SK-N-SH (cell line): Measurements from ENCODE around the gene ETF1. TPM values are rescaled to one million over a fixed set of nuclear protein-coding genes. Genes with fewer than 3 reads are reported as not detected.

Experiments used
- CTCF ChIA-PET: fragments of 300-600, 350-600 bp; formaldehyde crosslinking; extraction: SDS; loops from one replicate; lab custom pipeline; 2021; lab: Yijun Ruan, JAX
- POLR2A ChIA-PET: fragments of 350-600 bp; sonication (Branson Sonifier 250); formaldehyde crosslinking; extraction: SDS; loops from one replicate; lab custom pipeline; 2020; ENCODE audit warnings: antibody characterized with exemption, inconsistent platforms; lab: Yijun Ruan, JAX
- DNase-seq: peaks from one replicate; pipeline ENCODE4 v3.0.0; 2012
- H2AFZ ChIP-seq: fragments of 200-600 bp; sonication (generic); 2 replicates; pipeline ENCODE4 v1.8.1; 2016; ENCODE audit warnings: antibody characterized with exemption, mild to moderate bottlenecking, low read depth
- H3F3A ChIP-seq: fragments of 200-600 bp; sonication (generic); replicated peaks from 2 replicates; pipeline ENCODE3; 2016; ENCODE audit warnings: antibody characterized with exemption, mild to moderate bottlenecking; ENCODE audit not compliant: insufficient read depth
- H3K27ac ChIP-seq, 2 experiments: fragments of 200-500 bp in 1 of 2; fragments of 200-600 bp in 1 of 2; sonication (Bioruptor generic) in 1 of 2; sonication (generic), shearing (Covaris generic) in 1 of 2; 2 replicates each; pipeline versions ENCODE4 v1.5.1 to v1.6.1; 2014 to 2016; ENCODE audit warnings: low read depth in 2 of 2, inconsistent platforms in 1 of 2, low read length in 1 of 2, mild to moderate bottlenecking in 1 of 2, mixed read lengths in 1 of 2
- H3K27me3 ChIP-seq: fragments of 200-600 bp; sonication (generic), shearing (Covaris generic); 2 replicates; pipeline ENCODE4 v1.6.1; 2016; ENCODE audit warnings: mixed run types; ENCODE audit not compliant: insufficient read depth
- H3K36me3 ChIP-seq, 2 experiments: fragments of 200-500 bp in 1 of 2; fragments of 200-600 bp in 1 of 2; sonication (Bioruptor generic) in 1 of 2; sonication (generic) in 1 of 2; replicated peaks in 1 of 2; 2 replicates each; pipeline versions ENCODE3 to v1.5.1; 2014 to 2016; ENCODE audit warnings: low read length in 1 of 2, mild to moderate bottlenecking in 1 of 2; ENCODE audit not compliant: insufficient read depth in 2 of 2, control insufficient read depth in 1 of 2
- H3K4me1 ChIP-seq, 2 experiments: fragments of 200-500 bp in 1 of 2; fragments of 200-600 bp in 1 of 2; sonication (Bioruptor generic) in 1 of 2; sonication (generic), shearing (Covaris generic) in 1 of 2; 2 replicates each; pipeline versions ENCODE4 v1.5.1 to v1.6.1; 2014 to 2016; ENCODE audit warnings: low read depth in 1 of 2, low read length in 1 of 2, mixed run types in 1 of 2; ENCODE audit not compliant: insufficient read depth in 2 of 2, control insufficient read depth in 1 of 2
- H3K4me2 ChIP-seq: fragments of 200-600 bp; sonication (generic), shearing (Covaris generic); 2 replicates; pipeline ENCODE4 v1.6.1; 2017; ENCODE audit warnings: mixed run types
- H3K4me3 ChIP-seq, 2 experiments: fragments of 200-500 bp in 1 of 2; fragments of 200-600 bp in 1 of 2; sonication (Bioruptor generic) in 1 of 2; sonication (generic), shearing (Covaris generic) in 1 of 2; 2 replicates each; pipeline versions ENCODE4 v1.5.1 to v1.8.1; 2014 to 2016; ENCODE audit warnings: low read depth in 2 of 2, inconsistent platforms in 1 of 2, low read length in 1 of 2, mild to moderate bottlenecking in 1 of 2, mixed read lengths in 1 of 2, moderate library complexity in 1 of 2
- H3K79me2 ChIP-seq: fragments of 200-600 bp; sonication (generic); 2 replicates; pipeline ENCODE4 v1.8.1; 2017; ENCODE audit warnings: mild to moderate bottlenecking; ENCODE audit not compliant: insufficient read depth
- H3K9ac ChIP-seq: fragments of 200-600 bp; sonication (generic); 2 replicates; pipeline ENCODE4 v1.6.1; 2017; ENCODE audit warnings: mixed run types
- H3K9me2 ChIP-seq: fragments of 200-600 bp; sonication (generic); 2 replicates; pipeline ENCODE4 v1.6.1; 2017; ENCODE audit warnings: mixed run types
- H3K9me3 ChIP-seq: fragments of 200-600 bp; sonication (generic); 2 replicates; pipeline ENCODE4 v1.6.1; 2017; ENCODE audit warnings: mixed run types, mild to moderate bottlenecking, moderate library complexity
- H4K20me1 ChIP-seq: fragments of 200-600 bp; sonication (generic); 2 replicates; pipeline ENCODE4 v1.6.1; 2017; ENCODE audit warnings: mild to moderate bottlenecking, mixed run types; ENCODE audit not compliant: insufficient read depth
- FOXJ3 ChIP-seq: sonication (generic); formaldehyde crosslinking; IDR thresholded peaks from 2 replicates; pipeline ENCODE4 v1.5.1; 2020; ENCODE audit warnings: mild to moderate bottlenecking, missing genetic modification reagents
- FOXM1 ChIP-seq: IDR thresholded peaks from 2 replicates; pipeline ENCODE4 v1.4.0; 2012; ENCODE audit warnings: low read depth, mild to moderate bottlenecking
- MEF2A ChIP-seq: IDR thresholded peaks from 2 replicates; pipeline ENCODE4 v1.4.0; 2012; ENCODE audit warnings: low read depth, borderline replicate concordance
- MXI1 ChIP-seq: IDR thresholded peaks from 2 replicates; pipeline ENCODE4 v1.6.1; 2012; ENCODE audit warnings: mild to moderate bottlenecking, low read depth, low read length, improper control_type of control experiment
- NRF1 ChIP-seq: IDR thresholded peaks from 2 replicates; pipeline ENCODE4 v1.6.1; 2012; ENCODE audit warnings: low read depth, mild to moderate bottlenecking, low read length
- RFX5 ChIP-seq: IDR thresholded peaks from 2 replicates; pipeline ENCODE4 v1.6.1; 2012; ENCODE audit warnings: mild to moderate bottlenecking, improper control_type of control experiment, low read length
- SMC3 ChIP-seq: IDR thresholded peaks from 2 replicates; pipeline ENCODE4 v1.6.1; 2012; ENCODE audit warnings: low read depth, low read length, improper control_type of control experiment
- TAF1 ChIP-seq: IDR thresholded peaks from 2 replicates; pipeline ENCODE4 v1.6.1; 2012; ENCODE audit warnings: low read depth, mild to moderate bottlenecking, low read length, moderate library complexity, borderline replicate concordance
- TEAD4 ChIP-seq: IDR thresholded peaks from 2 replicates; pipeline ENCODE4 v1.4.0; 2012; ENCODE audit warnings: mild to moderate bottlenecking, borderline replicate concordance; ENCODE audit not compliant: insufficient read depth
- YY1 ChIP-seq: IDR thresholded peaks from 2 replicates; pipeline ENCODE4 v1.4.0; 2012; ENCODE audit warnings: low read depth, mild to moderate bottlenecking
- WGBS: methylation state at CpG from one replicate; pipeline ENCODE4 v1.1.6; 2017; ENCODE audit warnings: low lambda C conversion rate; 5-methylcytosine and 5-hydroxymethylcytosine counted together
- polyA plus RNA-seq, 3 experiments: library from polyadenylated mRNA; depleted of rRNA; stranded (reverse); fragments of >200 nt; gene quantifications; 2 replicates each; pipeline ENCODE4 v1.2.3, GENCODE V29; 2012
- TF ChIP-seq, protein P1 (sequence below): IDR thresholded peaks from 2 replicates; pipeline ENCODE4 v1.6.1; 2012; ENCODE audit warnings: mild to moderate bottlenecking, low read depth, low read length, moderate library complexity
- TF ChIP-seq, protein P2 (sequence below): fragments of 150-350 bp; IDR thresholded peaks from 2 replicates; pipeline ENCODE4 v1.6.1; 2016; ENCODE audit warnings: mild to moderate bottlenecking, low read depth, low read length
- TF ChIP-seq, protein P3 (sequence below): IDR thresholded peaks from 2 replicates; pipeline ENCODE4 v1.4.0; 2012; ENCODE audit warnings: low read depth, borderline replicate concordance
- TF ChIP-seq, protein P4 (sequence below): fragments of 200-600 bp; sonication (generic); IDR thresholded peaks from 2 replicates; pipeline ENCODE4 v1.6.1; 2017; ENCODE audit warnings: antibody characterized with exemption, mild to moderate bottlenecking, moderate library complexity
- TF ChIP-seq, protein P5 (sequence below): fragments of 150-350 bp; IDR thresholded peaks from 2 replicates; pipeline ENCODE4 v1.6.1; 2017; ENCODE audit warnings: antibody characterized with exemption, low read length, low read depth, borderline replicate concordance

The ETF1 gene
- polyA plus RNA-seq, 1 of the 3 experiments (the other 2 are of a cell fraction), result 36.7 TPM

DNA sequence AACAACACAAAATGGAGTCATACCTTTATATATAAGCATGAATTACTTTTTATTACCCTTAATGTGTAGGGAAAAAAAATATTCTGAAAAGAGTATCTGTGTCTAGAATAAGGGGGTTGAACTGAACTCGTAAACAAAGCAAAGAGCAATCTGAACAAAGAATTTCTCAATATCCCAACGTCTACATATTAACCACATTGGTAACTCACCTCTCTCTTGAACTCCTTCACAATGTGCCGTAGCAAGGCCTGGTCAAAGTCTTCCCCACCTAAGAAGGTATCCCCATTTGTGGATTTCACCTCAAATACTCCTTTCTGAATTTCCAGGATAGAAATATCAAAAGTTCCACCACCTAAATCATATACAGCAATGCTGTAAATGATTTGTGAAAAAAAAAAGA lies 23.8 kb upstream of the ETF1 start:
- Histone ChIP-seq H3K4me1 (no peaks in the 10 kb centered on the region), H3K27me3 (no peaks in the 10 kb centered on the region), H3K79me2 (peaks cover 96% of the 10 kb centered on the region), H3K9me3 (no peaks in the 10 kb centered on the region), H3K9ac (no peak overlapping the region), H4K20me1 (peaks cover 31% of the 10 kb centered on the region), H3K36me3 (peaks cover 74 to 88% of the 10 kb centered on the region in 2 experiments), H3K27ac (no peak overlapping the region), H3F3A (peaks cover 21% of the 10 kb centered on the region), H3K9me2 (no peaks in the 10 kb centered on the region), H2AFZ (no peak overlapping the region), H3K4me3 (no peak overlapping the region), H3K4me2 (no peak overlapping the region)
- ChIA-PET CTCF (interaction anchor here (3.2 kb wide), 1 partner anchor 19 kb away, joined by 13 read pairs; no protein-coding TSS in a partner anchor), POLR2A (interaction anchor here (0.9 kb wide), 1 partner anchor 9 kb away, joined by 4 read pairs; no protein-coding TSS in a partner anchor)
- DNase-seq, result no peak
- no peak for TF ChIP-seq TAF1
- no peak for TF ChIP-seq FOXJ3
- TF ChIP-seq MEF2A, result no peak
- no peak for TF ChIP-seq TEAD4
- TF ChIP-seq SMC3, result no peak
- TF ChIP-seq NRF1, result no peak
- TF ChIP-seq, protein P1, sequence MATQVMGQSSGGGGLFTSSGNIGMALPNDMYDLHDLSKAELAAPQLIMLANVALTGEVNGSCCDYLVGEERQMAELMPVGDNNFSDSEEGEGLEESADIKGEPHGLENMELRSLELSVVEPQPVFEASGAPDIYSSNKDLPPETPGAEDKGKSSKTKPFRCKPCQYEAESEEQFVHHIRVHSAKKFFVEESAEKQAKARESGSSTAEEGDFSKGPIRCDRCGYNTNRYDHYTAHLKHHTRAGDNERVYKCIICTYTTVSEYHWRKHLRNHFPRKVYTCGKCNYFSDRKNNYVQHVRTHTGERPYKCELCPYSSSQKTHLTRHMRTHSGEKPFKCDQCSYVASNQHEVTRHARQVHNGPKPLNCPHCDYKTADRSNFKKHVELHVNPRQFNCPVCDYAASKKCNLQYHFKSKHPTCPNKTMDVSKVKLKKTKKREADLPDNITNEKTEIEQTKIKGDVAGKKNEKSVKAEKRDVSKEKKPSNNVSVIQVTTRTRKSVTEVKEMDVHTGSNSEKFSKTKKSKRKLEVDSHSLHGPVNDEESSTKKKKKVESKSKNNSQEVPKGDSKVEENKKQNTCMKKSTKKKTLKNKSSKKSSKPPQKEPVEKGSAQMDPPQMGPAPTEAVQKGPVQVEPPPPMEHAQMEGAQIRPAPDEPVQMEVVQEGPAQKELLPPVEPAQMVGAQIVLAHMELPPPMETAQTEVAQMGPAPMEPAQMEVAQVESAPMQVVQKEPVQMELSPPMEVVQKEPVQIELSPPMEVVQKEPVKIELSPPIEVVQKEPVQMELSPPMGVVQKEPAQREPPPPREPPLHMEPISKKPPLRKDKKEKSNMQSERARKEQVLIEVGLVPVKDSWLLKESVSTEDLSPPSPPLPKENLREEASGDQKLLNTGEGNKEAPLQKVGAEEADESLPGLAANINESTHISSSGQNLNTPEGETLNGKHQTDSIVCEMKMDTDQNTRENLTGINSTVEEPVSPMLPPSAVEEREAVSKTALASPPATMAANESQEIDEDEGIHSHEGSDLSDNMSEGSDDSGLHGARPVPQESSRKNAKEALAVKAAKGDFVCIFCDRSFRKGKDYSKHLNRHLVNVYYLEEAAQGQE, result no peak
- TF ChIP-seq FOXM1, result no peak
- TF ChIP-seq, protein P2, sequence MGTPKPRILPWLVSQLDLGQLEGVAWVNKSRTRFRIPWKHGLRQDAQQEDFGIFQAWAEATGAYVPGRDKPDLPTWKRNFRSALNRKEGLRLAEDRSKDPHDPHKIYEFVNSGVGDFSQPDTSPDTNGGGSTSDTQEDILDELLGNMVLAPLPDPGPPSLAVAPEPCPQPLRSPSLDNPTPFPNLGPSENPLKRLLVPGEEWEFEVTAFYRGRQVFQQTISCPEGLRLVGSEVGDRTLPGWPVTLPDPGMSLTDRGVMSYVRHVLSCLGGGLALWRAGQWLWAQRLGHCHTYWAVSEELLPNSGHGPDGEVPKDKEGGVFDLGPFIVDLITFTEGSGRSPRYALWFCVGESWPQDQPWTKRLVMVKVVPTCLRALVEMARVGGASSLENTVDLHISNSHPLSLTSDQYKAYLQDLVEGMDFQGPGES, result no peak
- no peak for TF ChIP-seq RFX5
- TF ChIP-seq, protein P3, sequence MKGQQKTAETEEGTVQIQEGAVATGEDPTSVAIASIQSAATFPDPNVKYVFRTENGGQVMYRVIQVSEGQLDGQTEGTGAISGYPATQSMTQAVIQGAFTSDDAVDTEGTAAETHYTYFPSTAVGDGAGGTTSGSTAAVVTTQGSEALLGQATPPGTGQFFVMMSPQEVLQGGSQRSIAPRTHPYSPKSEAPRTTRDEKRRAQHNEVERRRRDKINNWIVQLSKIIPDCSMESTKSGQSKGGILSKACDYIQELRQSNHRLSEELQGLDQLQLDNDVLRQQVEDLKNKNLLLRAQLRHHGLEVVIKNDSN, result no peak
- TF ChIP-seq, protein P4, sequence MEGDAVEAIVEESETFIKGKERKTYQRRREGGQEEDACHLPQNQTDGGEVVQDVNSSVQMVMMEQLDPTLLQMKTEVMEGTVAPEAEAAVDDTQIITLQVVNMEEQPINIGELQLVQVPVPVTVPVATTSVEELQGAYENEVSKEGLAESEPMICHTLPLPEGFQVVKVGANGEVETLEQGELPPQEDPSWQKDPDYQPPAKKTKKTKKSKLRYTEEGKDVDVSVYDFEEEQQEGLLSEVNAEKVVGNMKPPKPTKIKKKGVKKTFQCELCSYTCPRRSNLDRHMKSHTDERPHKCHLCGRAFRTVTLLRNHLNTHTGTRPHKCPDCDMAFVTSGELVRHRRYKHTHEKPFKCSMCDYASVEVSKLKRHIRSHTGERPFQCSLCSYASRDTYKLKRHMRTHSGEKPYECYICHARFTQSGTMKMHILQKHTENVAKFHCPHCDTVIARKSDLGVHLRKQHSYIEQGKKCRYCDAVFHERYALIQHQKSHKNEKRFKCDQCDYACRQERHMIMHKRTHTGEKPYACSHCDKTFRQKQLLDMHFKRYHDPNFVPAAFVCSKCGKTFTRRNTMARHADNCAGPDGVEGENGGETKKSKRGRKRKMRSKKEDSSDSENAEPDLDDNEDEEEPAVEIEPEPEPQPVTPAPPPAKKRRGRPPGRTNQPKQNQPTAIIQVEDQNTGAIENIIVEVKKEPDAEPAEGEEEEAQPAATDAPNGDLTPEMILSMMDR, result no peak
- TF ChIP-seq, protein P5, sequence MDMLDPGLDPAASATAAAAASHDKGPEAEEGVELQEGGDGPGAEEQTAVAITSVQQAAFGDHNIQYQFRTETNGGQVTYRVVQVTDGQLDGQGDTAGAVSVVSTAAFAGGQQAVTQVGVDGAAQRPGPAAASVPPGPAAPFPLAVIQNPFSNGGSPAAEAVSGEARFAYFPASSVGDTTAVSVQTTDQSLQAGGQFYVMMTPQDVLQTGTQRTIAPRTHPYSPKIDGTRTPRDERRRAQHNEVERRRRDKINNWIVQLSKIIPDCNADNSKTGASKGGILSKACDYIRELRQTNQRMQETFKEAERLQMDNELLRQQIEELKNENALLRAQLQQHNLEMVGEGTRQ, result no peak
- no peak for TF ChIP-seq MXI1
- no peak for TF ChIP-seq YY1
- 93% methylated on average over 3 of the region's 3 CpGs for WGBS
